Fibroblast of lung (primary cell): Measurements from ENCODE around the gene LRRN4.

Experiments used
- CTCF ChIP-seq, 2 donors: IDR thresholded peaks in 1 of 2; conservative IDR thresholded peaks in 1 of 2; 1 replicate in 1 of 2; 2 replicates in 1 of 2; pipeline ENCODE4 v1.5.1; 2011 to 2012; ENCODE audit warnings: low read length in 2 of 2, control low read depth in 1 of 2, inconsistent platforms in 1 of 2, low read depth in 1 of 2, mild to moderate bottlenecking in 1 of 2
- EZH2 ChIP-seq: IDR thresholded peaks from 2 replicates; pipeline ENCODE4 v1.5.1; 2012; ENCODE audit warnings: low read length, control low read depth, mild to moderate bottlenecking; ENCODE audit errors: missing control alignments

- no peak for TF ChIP-seq CTCF (conservative IDR thresholded peaks at IDR 0.05 in 1 of 2, IDR thresholded peaks at IDR 0.05 in 1 of 2; ENCODE audit: low read depth in 1 of 2, low read length in 2 of 2)
- no peak for TF ChIP-seq EZH2
Measured at GRCh38 chr20:6094565-6094964, 40.7 kb upstream of the LRRN4 start.
